ENCODE results near the gene HPSE. TPM values are rescaled to one million over a fixed set of nuclear protein-coding genes. Genes with fewer than 3 reads are reported as not detected.

The HPSE gene
- total and polyA plus RNA-seq, 9 of the 15 experiments (the other 6 are each of a cell fraction or from before 2014, with no cell fraction given), result 0.01 to 0.42 (median 0.14) TPM; not detected in 1

GRCh38 chr4:83356899-83357661 is 22.4 kb upstream of the HPSE start:
- no peaks in the 10 kb centered on the region for H3K9me1 ChIP-seq (ENCODE audit: control insufficient read depth, insufficient read depth, low read length)
- ChIA-PET CTCF (ENCODE audit: low intra/inter-chr PET ratio) (no interaction called here), POLR2A (interaction anchor here (0.6 kb wide), 1 partner anchor 9 kb away, joined by 3 read pairs; no protein-coding TSS in a partner anchor)
- H3K36me3 ChIP-seq (ENCODE audit: control insufficient read depth, insufficient read depth, low read length), result no peaks in the 10 kb centered on the region
- H3K9me3 ChIP-seq (replicated peaks; ENCODE audit: control insufficient read depth, insufficient read depth, low read depth, low read length), result 0 out of 2 replicates have a peak, but pooled peaks cover 2% of the 10 kb centered on the region
- H4K20me1 ChIP-seq (replicated peaks; ENCODE audit: control insufficient read depth, insufficient read depth, low read length), result no peaks in the 10 kb centered on the region
- no peak overlapping the region for H3K27ac ChIP-seq (ENCODE audit: extremely low read depth, low read depth, low read length)
- H3K4me3 ChIP-seq, result no peak overlapping the region
- in situ Hi-C loops (cut with MboI) (no loop called here), intact Hi-C loops (cut with micrococcal nuclease) (no loop called here)
- no peak overlapping the region for H2AFZ ChIP-seq (ENCODE audit: low read depth, low read length)
- H3K4me1 ChIP-seq (replicated peaks in 1 of 2; ENCODE audit: control insufficient read depth in 2 of 2, insufficient read depth in 2 of 2, low read length in 2 of 2), result peaks cover 0 to 6% of the 10 kb centered on the region in 2 experiments; a peak in 2 of 5 replicates
- no peak for FAIRE-seq
- no peak overlapping the region for H3K4me2 ChIP-seq (ENCODE audit: insufficient read depth, low read length)
- ATAC-seq, result no peak
- H3K79me2 ChIP-seq (ENCODE audit: control insufficient read depth, insufficient read depth, low read length), result no peaks in the 10 kb centered on the region
- H3K9ac ChIP-seq (ENCODE audit: insufficient read depth in 1 of 2, low read depth in 2 of 2, low read length in 2 of 2), result no peak overlapping the region
- 3% methylated on average over 4 of the region's 4 CpGs for WGBS (ENCODE audit: insufficient coverage, low coverage, missing lambda C conversion rate)
- no peaks in the 10 kb centered on the region for H3K27me3 ChIP-seq (ENCODE audit: control insufficient read depth in 2 of 2, insufficient read depth in 2 of 2, low read length in 2 of 2)
- no peak for DNase-seq (ENCODE audit: extremely low read depth in 1 of 4, low spot score in 3 of 4)
- BruUV-seq (replicated peaks), result no TSS peak
- TF ChIP-seq NFIC (IDR thresholded peaks at IDR 0.05) (no peak), FOXO4 (CRISPR knock-in tag; IDR thresholded peaks at IDR 0.05) (no peak), FOXJ2 (tag; IDR thresholded peaks at IDR 0.05) (peak; percentile 97), HSF4 (CRISPR knock-in tag; IDR thresholded peaks at IDR 0.05; ENCODE audit: borderline replicate concordance) (no peak), KHSRP (IDR thresholded peaks at IDR 0.05) (no peak), JUN (IDR thresholded peaks at IDR 0.05; ENCODE audit: borderline replicate concordance, low read depth, low read length) (peak; percentile 62), JUN (CRISPR knock-in tag; IDR thresholded peaks at IDR 0.05; ENCODE audit: borderline replicate concordance) (no peak), FOXK2 (conservative IDR thresholded peaks at IDR 0.05 in 1 of 2, IDR thresholded peaks at IDR 0.05 in 1 of 2; ENCODE audit: low read depth in 2 of 2) (peak; percentile 65 to 80; a peak in 3 of 4 replicates), ZNF124 (CRISPR knock-in tag; IDR thresholded peaks at IDR 0.05) (no peak), FOSL1 (tag; conservative IDR thresholded peaks at IDR 0.05) (peak; percentile 98), ZFP1 (CRISPR knock-in tag; IDR thresholded peaks at IDR 0.05) (no peak), FOXA3 (CRISPR knock-in tag; conservative IDR thresholded peaks at IDR 0.05 in 1 of 2, IDR thresholded peaks at IDR 0.05 in 1 of 2) (peak in 1 of 2 experiments; percentile 52; a peak in 2 of 4 replicates)

Measured in K562 (cell line).